NCI-H2227 (cell line): ENCODE measurements around the gene KIF1A.

Experiments used
- DNase-seq: peaks from one replicate; lab custom pipeline; 2025; ENCODE audit not compliant: unreplicated experiment; lab: John Stamatoyannopoulos, UW

KIF1A gene

GRCh38 chr2:240736281-240737250 lies 83.5 kb downstream of the KIF1A start:
- no peak for DNase-seq

- no peak for DNase-seq
These were observed 84.5 kb downstream of the KIF1A start for GRCh38 chr2:240735476-240735875.

- no peak for DNase-seq
These were observed 85.3 kb downstream of the KIF1A start for GRCh38 chr2:240734756-240735155.

- no peak for DNase-seq
These were observed 86.1 kb downstream of the KIF1A start for GRCh38 chr2:240733803-240734495.

GRCh38 chr2:240732911-240733622 lies 87.0 kb downstream of the KIF1A start:
- no peak for DNase-seq

- no peak for DNase-seq
These were observed 87.8 kb downstream of the KIF1A start for GRCh38 chr2:240732184-240732583.

- no peak for DNase-seq
These were observed 88.9 kb downstream of the KIF1A start for GRCh38 chr2:240731178-240731545.

- DNase-seq = no peak
These were observed 89.4 kb downstream of the KIF1A start for GRCh38 chr2:240730501-240731177.

GRCh38 chr2:240728827-240729226 lies 91.2 kb downstream of the KIF1A start:
- DNase-seq = no peak

- DNase-seq = no peak
These were observed 91.7 kb downstream of the KIF1A start for GRCh38 chr2:240728361-240728760.

GRCh38 chr2:240727913-240728312 lies 92.1 kb downstream of the KIF1A start:
- DNase-seq = no peak

GRCh38 chr2:240727439-240727838 lies 92.6 kb downstream of the KIF1A start:
- DNase-seq = no peak

- no peak for DNase-seq
These were observed 93.1 kb downstream of the KIF1A start for GRCh38 chr2:240726876-240727275.

GRCh38 chr2:240725671-240726070 lies 94.3 kb downstream of the KIF1A start:
- DNase-seq = no peak

- DNase-seq = no peak
These were observed 94.8 kb downstream of the KIF1A start for GRCh38 chr2:240725266-240725665.

- DNase-seq = no peak
These were observed 95.6 kb downstream of the KIF1A start for GRCh38 chr2:240724431-240724830.

- no peak for DNase-seq
These were observed 96.2 kb downstream of the KIF1A start for GRCh38 chr2:240723851-240724250.

GRCh38 chr2:240722796-240723735 lies 97.0 kb downstream of the KIF1A start:
- no peak for DNase-seq

- no peak for DNase-seq
These were observed 97.6 kb downstream of the KIF1A start for GRCh38 chr2:240722376-240722775.

- no peak for DNase-seq
These were observed 98.3 kb downstream of the KIF1A start for GRCh38 chr2:240721596-240722180.
